K562 (cell line): ENCODE results near the gene TUBB2A. TPM values are rescaled to one million over a fixed set of nuclear protein-coding genes. Genes with fewer than 3 reads are reported as not detected.
A peak's percentile ranks its signal among the peaks of the same experiment; 100 is the strongest.

Source experiments
- ARID1B ChIP-seq: fragments of 450-650 bp; IDR thresholded peaks from 2 replicates; pipeline ENCODE4 v1.6.1; 2016; ENCODE audit warnings: antibody characterized with exemption, mild to moderate bottlenecking, inconsistent platforms
- MBD1 ChIP-seq: fragments of 250-450 bp; sonication (Bioruptor Pico); IDR thresholded peaks from 2 replicates; pipeline ENCODE4 v1.8.0; 2022; ENCODE audit warnings: inconsistent platforms
- MTA3 ChIP-seq: fragments of 450-650 bp; formaldehyde crosslinking; IDR thresholded peaks from 2 replicates; pipeline ENCODE4 v1.6.1; 2017; ENCODE audit warnings: mild to moderate bottlenecking, borderline replicate concordance
- SMARCE1 ChIP-seq: fragments of 450-650 bp; IDR thresholded peaks from 2 replicates; pipeline ENCODE4 v1.7.1; 2016; ENCODE audit warnings: mild to moderate bottlenecking
- ZBTB40 ChIP-seq, 2 experiments: fragments of 450-650 bp in 1 of 2; sonication (generic) in 1 of 2; formaldehyde crosslinking in 1 of 2; IDR thresholded peaks; 2 replicates each; pipeline versions ENCODE4 v1.7.1 to v1.9.0; 2016 to 2022; ENCODE audit warnings: inconsistent platforms in 1 of 2, mild to moderate bottlenecking in 1 of 2, missing genetic modification reagents in 1 of 2
- ZFP91 ChIP-seq: sonication (generic); formaldehyde crosslinking; IDR thresholded peaks from 2 replicates; pipeline ENCODE4 v1.8.0; 2022; ENCODE audit warnings: mild to moderate bottlenecking, missing genetic modification reagents
- polyA plus RNA-seq, 8 experiments: library from polyadenylated mRNA; depleted of rRNA in 4 of 8; stranded (reverse) in 5 of 8; unstranded in 3 of 8; fragments of >200 nt; fragmentation: Nextera tagmentation in 2 of 8; fragmentation: Illumina TruSeq in 1 of 8; extraction: Ambion mirVana in 2 of 8; extraction: Trizol in 1 of 8; gene quantifications; 2 replicates each; pipeline versions ENCODE4 v1.2.1 to v1.2.3, GENCODE V29; 2011 to 2014; ENCODE audit warnings: inconsistent platforms in 1 of 8, missing spikeins in 1 of 8
- total RNA-seq, 7 experiments: library from RNA; depleted of rRNA in 6 of 7; stranded (reverse); fragments of >200 nt in 6 of 7; fragmentation: Illumina TruSeq in 2 of 7; extraction: Trizol in 2 of 7; gene quantifications; 2 replicates each; pipeline versions ENCODE4 v1.2.1 to v1.2.3, GENCODE V29; 2011 to 2021; ENCODE audit warnings: low replicate concordance in 1 of 7

The TUBB2A gene
- total and polyA plus RNA-seq, 9 of the 15 experiments (the other 6 are each of a cell fraction or from before 2014, with no cell fraction given), result 3.6 to 92.1 (median 45.6) TPM

GRCh38 chr6:3176562-3177355 is 19.4 kb upstream of the TUBB2A start (continued):
- TF ChIP-seq ZBTB40 (IDR thresholded peaks at IDR 0.05) (peak; percentile 63), ZBTB40 (CRISPR knock-in tag; IDR thresholded peaks at IDR 0.05) (no peak), ARID1B (peak; percentile 73), SMARCE1 (peak; percentile 76), MTA3 (peak; percentile 92), ZFP91 (CRISPR knock-in tag) (no peak), MBD1 (CRISPR knock-in tag) (no peak)
